Esophagus muscularis mucosa (tissue), 4 donors: Measurements from ENCODE around the gene IL2RG.

Experiments used
- CTCF ChIP-seq, 3 experiments: fragments of 200-600 bp in 2 of 3; fragments of 450-650 bp in 1 of 3; sonication (generic) in 2 of 3; IDR thresholded peaks; one replicate each; pipeline ENCODE4 v1.5.1; 2017 to 2019; ENCODE audit warnings: antibody characterized with exemption in 3 of 3, mild to moderate bottlenecking in 2 of 3, moderate library complexity in 1 of 3
- EP300 ChIP-seq: sonication (generic); formaldehyde crosslinking; IDR thresholded peaks from one replicate; pipeline ENCODE4 v1.6.1; 2017; ENCODE audit warnings: antibody characterized with exemption
- POLR2A ChIP-seq: fragments of 450-650 bp; IDR thresholded peaks from one replicate; pipeline ENCODE4 v1.6.1; 2017; ENCODE audit warnings: antibody characterized with exemption, moderate library complexity, mild to moderate bottlenecking, low read depth

GRCh38 chrX:71117358-71117757, 6.0 kb upstream of the IL2RG start:
- no peak for TF ChIP-seq POLR2A
- no peak for TF ChIP-seq CTCF (IDR thresholded peaks at IDR 0.05)
- TF ChIP-seq EP300, result no peak
